GM12873 (cell line): ENCODE data around the gene CD19.

Source experiments
- TF ChIP-seq, protein P1 (sequence below): IDR thresholded peaks from 2 replicates; pipeline ENCODE4 v1.5.1; 2012; ENCODE audit warnings: low read depth, mild to moderate bottlenecking, moderate library complexity, low read length, control low read depth; ENCODE audit not compliant: insufficient read depth; ENCODE audit errors: missing control alignments

The CD19 gene

GRCh38 chr16:28895609-28896008 is 36.2 kb upstream of the CD19 start:
- TF ChIP-seq, protein P1, sequence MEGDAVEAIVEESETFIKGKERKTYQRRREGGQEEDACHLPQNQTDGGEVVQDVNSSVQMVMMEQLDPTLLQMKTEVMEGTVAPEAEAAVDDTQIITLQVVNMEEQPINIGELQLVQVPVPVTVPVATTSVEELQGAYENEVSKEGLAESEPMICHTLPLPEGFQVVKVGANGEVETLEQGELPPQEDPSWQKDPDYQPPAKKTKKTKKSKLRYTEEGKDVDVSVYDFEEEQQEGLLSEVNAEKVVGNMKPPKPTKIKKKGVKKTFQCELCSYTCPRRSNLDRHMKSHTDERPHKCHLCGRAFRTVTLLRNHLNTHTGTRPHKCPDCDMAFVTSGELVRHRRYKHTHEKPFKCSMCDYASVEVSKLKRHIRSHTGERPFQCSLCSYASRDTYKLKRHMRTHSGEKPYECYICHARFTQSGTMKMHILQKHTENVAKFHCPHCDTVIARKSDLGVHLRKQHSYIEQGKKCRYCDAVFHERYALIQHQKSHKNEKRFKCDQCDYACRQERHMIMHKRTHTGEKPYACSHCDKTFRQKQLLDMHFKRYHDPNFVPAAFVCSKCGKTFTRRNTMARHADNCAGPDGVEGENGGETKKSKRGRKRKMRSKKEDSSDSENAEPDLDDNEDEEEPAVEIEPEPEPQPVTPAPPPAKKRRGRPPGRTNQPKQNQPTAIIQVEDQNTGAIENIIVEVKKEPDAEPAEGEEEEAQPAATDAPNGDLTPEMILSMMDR: no peak

GRCh38 chr16:28897826-28898225 is 33.9 kb upstream of the CD19 start:
- TF ChIP-seq, protein P1: no peak

GRCh38 chr16:28898266-28898665 is 33.5 kb upstream of the CD19 start:
- TF ChIP-seq, protein P1: no peak

DNA sequence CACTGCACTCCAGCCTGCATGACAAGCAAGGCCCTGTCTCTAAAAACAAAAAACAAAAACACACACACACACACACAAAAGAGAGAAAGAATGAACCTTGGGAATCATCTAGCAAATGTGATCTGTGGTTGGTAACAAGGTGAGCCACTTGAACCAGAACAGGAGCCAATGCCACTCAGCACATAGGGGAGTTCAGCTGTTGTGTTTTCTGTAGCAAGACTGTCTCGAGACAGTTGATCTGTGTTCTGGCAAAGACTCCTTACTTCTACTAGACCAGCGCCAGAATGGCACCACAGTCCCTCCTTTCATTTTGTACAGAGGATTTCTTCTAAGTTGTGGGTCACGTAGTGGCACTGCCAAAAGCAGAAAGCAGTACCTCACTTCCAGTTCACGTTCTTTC is 32.8 kb upstream of the CD19 start:
- TF ChIP-seq, protein P1: no peak

DNA sequence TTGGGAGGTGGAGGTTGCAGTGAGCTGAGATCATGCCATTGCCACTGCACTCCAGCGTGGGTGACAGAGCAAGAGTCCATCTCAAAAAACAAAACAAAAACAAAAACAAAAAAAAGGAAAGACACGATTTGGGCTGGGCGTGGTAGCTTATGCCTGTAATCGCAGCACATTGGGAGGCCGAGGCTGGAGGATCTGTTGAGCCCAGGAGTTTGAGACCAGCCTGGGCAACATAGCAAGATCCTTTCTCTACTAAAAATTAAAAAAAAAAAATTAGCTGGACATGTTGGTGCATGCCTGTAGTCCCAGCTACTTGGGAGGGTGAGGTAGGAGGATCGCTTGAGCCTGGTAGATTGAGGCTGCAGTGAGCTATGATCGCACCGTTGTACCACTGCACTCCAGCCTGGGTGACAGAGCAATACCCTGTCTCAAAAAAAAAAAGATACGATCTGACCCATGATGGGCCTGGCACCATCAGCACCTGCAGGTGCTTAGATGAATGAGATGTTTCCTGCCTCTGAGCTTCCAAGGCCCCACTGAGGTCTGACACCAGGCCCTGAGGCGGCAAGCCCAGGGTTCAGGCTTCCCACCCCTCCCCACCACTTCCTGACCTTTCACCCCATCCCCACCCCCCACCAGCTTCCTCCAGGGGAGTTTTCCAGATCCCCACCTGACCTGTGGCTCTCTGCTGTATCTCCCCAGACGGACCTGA is 31.7 kb upstream of the CD19 start:
- TF ChIP-seq, protein P1: no peak

GRCh38 chr16:28900601-28901000 is 31.2 kb upstream of the CD19 start:
- TF ChIP-seq, protein P1: no peak

DNA sequence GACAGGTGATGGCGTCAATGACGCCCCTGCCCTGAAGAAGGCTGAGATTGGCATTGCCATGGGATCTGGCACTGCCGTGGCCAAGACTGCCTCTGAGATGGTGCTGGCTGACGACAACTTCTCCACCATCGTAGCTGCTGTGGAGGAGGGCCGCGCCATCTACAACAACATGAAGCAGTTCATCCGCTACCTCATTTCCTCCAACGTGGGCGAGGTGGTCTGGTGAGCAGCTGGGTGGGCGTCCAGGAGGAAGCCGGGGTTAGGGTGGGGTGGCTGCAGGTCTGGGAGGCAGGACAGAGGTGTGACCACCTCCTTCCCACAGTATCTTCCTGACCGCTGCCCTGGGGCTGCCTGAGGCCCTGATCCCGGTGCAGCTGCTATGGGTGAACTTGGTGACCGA is 29.9 kb upstream of the CD19 start:
- TF ChIP-seq, protein P1: no peak
